Stimulated activated naive CD8-positive, alpha-beta T cell treated with anti-CD3 and anti-CD28 coated beads, Interleukin-15, amount 100 ng/mL, for 72 hours (primary cell): ENCODE data around the gene GTSF1L.
A peak's percentile ranks its signal among the peaks of the same experiment; 100 is the strongest.
"Not testable (repeated sequence)": the region's sequence is repeated elsewhere in the genome, so short reads cannot be mapped to it uniquely, and the experiment has no call there.

Experiments used
- ATAC-seq: fragments of 150-1000 bp; cut with Tn5 transposase; 2 replicates; pipeline ENCODE4 v1.10.0; 2021; ENCODE audit warnings: mild to moderate bottlenecking, moderate library complexity
- DNase-seq, 2 donors: peaks; one replicate each; pipeline ENCODE4 v3.0.0; 2021 to 2022
- H3K27ac Mint-ChIP-seq, 2 donors: one replicate each; pipeline ENCODE4 v1.8.0; 2022; ENCODE audit warnings: mild to moderate bottlenecking in 2 of 2, mixed read lengths in 2 of 2, moderate library complexity in 2 of 2
- H3K27me3 Mint-ChIP-seq: one replicate; pipeline ENCODE4 v1.8.0; 2022; ENCODE audit warnings: mixed read lengths
- H3K4me1 Mint-ChIP-seq: one replicate; pipeline ENCODE4 v1.8.0; 2022; ENCODE audit warnings: mild to moderate bottlenecking, mixed read lengths
- H3K4me3 Mint-ChIP-seq, 2 donors: one replicate each; pipeline ENCODE4 v1.8.0; 2022; ENCODE audit warnings: mild to moderate bottlenecking in 2 of 2, mixed read lengths in 2 of 2, moderate library complexity in 1 of 2
- H3K9me3 Mint-ChIP-seq, 2 donors: one replicate each; pipeline ENCODE4 v1.8.0; 2022; ENCODE audit warnings: mixed read lengths in 2 of 2

GTSF1L gene

GRCh38 chr20:43726811-43727338 is at the start of gene GTSF1L:
Gene GTSF1L, minus strand, starts transcription at chr20:43727002. Its CDS starts 308 bp downstream, at chr20:43726694.
- H3K27me3 Mint-ChIP-seq, result no peaks in the 10 kb centered on the region
- peaks cover 49% of the 10 kb centered on the region for H3K4me1 Mint-ChIP-seq
- DNase-seq (no peak), ATAC-seq (no peak)
- no peak within 1 kb of the TSS for H3K4me3 Mint-ChIP-seq
- peak within 1 kb of the TSS in 1 of 2 donors; percentile 43 for H3K27ac Mint-ChIP-seq
- peaks cover 13 to 15% of the 10 kb centered on the region in 2 donors for H3K9me3 Mint-ChIP-seq

GRCh38 chr20:43774754-43775153 is 48.0 kb upstream of the GTSF1L start:
- ATAC-seq, result no peak
- DNase-seq, result no peak
- H3K4me3 Mint-ChIP-seq, result no peak overlapping the region
- peaks cover 63% of the 10 kb centered on the region for H3K27me3 Mint-ChIP-seq
- H3K4me1 Mint-ChIP-seq, result peaks cover 6% of the 10 kb centered on the region
- H3K9me3 Mint-ChIP-seq, result peaks cover 13 to 18% of the 10 kb centered on the region in 2 donors
- H3K27ac Mint-ChIP-seq, result no peak overlapping the region

- Mint-ChIP-seq H3K4me1 (peaks cover 11% of the 10 kb centered on the region), H3K4me3 (no peak overlapping the region), H3K27ac (peak overlapping the region in 1 of 2 donors; percentile 66), H3K27me3 (peaks cover 84% of the 10 kb centered on the region), H3K9me3 (no peaks in the 10 kb centered on the region)
- no peak for ATAC-seq
- DNase-seq, result no peak
Observed at GRCh38 chr20:43771503-43772190, 44.8 kb upstream of the GTSF1L start.

- no peaks in the 10 kb centered on the region for H3K9me3 Mint-ChIP-seq
- no peak overlapping the region for H3K4me3 Mint-ChIP-seq
- no peak overlapping the region for H3K27ac Mint-ChIP-seq
- peaks cover 11% of the 10 kb centered on the region for H3K4me1 Mint-ChIP-seq
- ATAC-seq (no peak), DNase-seq (no peak)
- peaks cover 88% of the 10 kb centered on the region for H3K27me3 Mint-ChIP-seq
Observed at GRCh38 chr20:43770342-43770741, 43.5 kb upstream of the GTSF1L start.

- Mint-ChIP-seq H3K4me3 (no peak overlapping the region), H3K27ac (no peak overlapping the region)
- DNase-seq, result no peak
Observed at GRCh38 chr20:43767686-43768474, 41.1 kb upstream of the GTSF1L start.

GRCh38 chr20:43766917-43767316 is 40.1 kb upstream of the GTSF1L start:
- H3K4me1 Mint-ChIP-seq, result peaks cover 5% of the 10 kb centered on the region
- peaks cover 58% of the 10 kb centered on the region for H3K27me3 Mint-ChIP-seq
- ATAC-seq (no peak), DNase-seq (no peak)
- no peak overlapping the region for H3K27ac Mint-ChIP-seq
- no peaks in the 10 kb centered on the region for H3K9me3 Mint-ChIP-seq
- no peak overlapping the region for H3K4me3 Mint-ChIP-seq

More at GRCh38 chr20:43767686-43768474, 41.1 kb upstream of the GTSF1L start:
- Mint-ChIP-seq H3K9me3 (no peaks in the 10 kb centered on the region), H3K4me1 (peaks cover 7% of the 10 kb centered on the region), H3K27me3 (peaks cover 67% of the 10 kb centered on the region)
- no peak for ATAC-seq

GRCh38 chr20:43766385-43766784 is 39.6 kb upstream of the GTSF1L start:
- no peak overlapping the region for H3K4me3 Mint-ChIP-seq

GRCh38 chr20:43765916-43766315 is 39.1 kb upstream of the GTSF1L start:
- Mint-ChIP-seq H3K9me3 (no peaks in the 10 kb centered on the region), H3K4me3 (no peak overlapping the region), H3K4me1 (peaks cover 5% of the 10 kb centered on the region), H3K27ac (no peak overlapping the region), H3K27me3 (peaks cover 48% of the 10 kb centered on the region)
- DNase-seq, result no peak
- ATAC-seq, result no peak

More at GRCh38 chr20:43766385-43766784, 39.6 kb upstream of the GTSF1L start:
- ATAC-seq, result no peak
- DNase-seq, result no peak
- Mint-ChIP-seq H3K9me3 (no peaks in the 10 kb centered on the region), H3K27me3 (peaks cover 52% of the 10 kb centered on the region), H3K27ac (no peak overlapping the region), H3K4me1 (peaks cover 5% of the 10 kb centered on the region)

GRCh38 chr20:43762911-43763310 is 36.1 kb upstream of the GTSF1L start:
- Mint-ChIP-seq H3K27me3 (peaks cover 38% of the 10 kb centered on the region), H3K27ac (no peak overlapping the region), H3K4me1 (peaks cover 15% of the 10 kb centered on the region), H3K9me3 (peaks cover 0 to 7% of the 10 kb centered on the region in 2 donors), H3K4me3 (no peak overlapping the region)
- ATAC-seq (no peak), DNase-seq (no peak)

- H3K9me3 Mint-ChIP-seq, result peaks cover 0 to 7% of the 10 kb centered on the region in 2 donors
- DNase-seq, result no peak
- H3K27ac Mint-ChIP-seq, result peak overlapping the region; percentile 37 to 89
- peaks cover 10% of the 10 kb centered on the region for H3K4me1 Mint-ChIP-seq
- peaks cover 26% of the 10 kb centered on the region for H3K27me3 Mint-ChIP-seq
- ATAC-seq, result no peak
- H3K4me3 Mint-ChIP-seq, result no peak overlapping the region
Observed at GRCh38 chr20:43761386-43762340, 34.9 kb upstream of the GTSF1L start.

GRCh38 chr20:43757888-43758287 is 31.1 kb upstream of the GTSF1L start:
- Mint-ChIP-seq H3K4me1 (peaks cover 41% of the 10 kb centered on the region), H3K27me3 (peaks cover 19% of the 10 kb centered on the region), H3K9me3 (peaks cover 11 to 12% of the 10 kb centered on the region in 2 donors)
- not testable (repeated sequence) for H3K4me3 Mint-ChIP-seq, H3K27ac Mint-ChIP-seq, ATAC-seq, DNase-seq

- Mint-ChIP-seq H3K4me1 (peaks cover 61% of the 10 kb centered on the region), H3K4me3 (no peak overlapping the region), H3K27me3 (peaks cover 19% of the 10 kb centered on the region), H3K9me3 (peaks cover 15 to 16% of the 10 kb centered on the region in 2 donors), H3K27ac (peak overlapping the region in 1 of 2 donors; percentile 47)
- DNase-seq (no peak), ATAC-seq (no peak)
Observed at GRCh38 chr20:43755851-43756250, 29.0 kb upstream of the GTSF1L start.

- no peak overlapping the region for H3K4me3 Mint-ChIP-seq
- H3K27me3 Mint-ChIP-seq, result peaks cover 19% of the 10 kb centered on the region
- peaks cover 66% of the 10 kb centered on the region for H3K4me1 Mint-ChIP-seq
- DNase-seq (no peak), ATAC-seq (no peak)
- peaks cover 18 to 20% of the 10 kb centered on the region in 2 donors for H3K9me3 Mint-ChIP-seq
- H3K27ac Mint-ChIP-seq, result no peak overlapping the region
Observed at GRCh38 chr20:43755390-43755789, 28.6 kb upstream of the GTSF1L start.

- peaks cover 67% of the 10 kb centered on the region for H3K4me1 Mint-ChIP-seq
- peak overlapping the region; percentile 58 to 69 for H3K4me3 Mint-ChIP-seq
- peak overlapping the region; percentile 98 for H3K27ac Mint-ChIP-seq
- ATAC-seq, result peak; percentile 52
- DNase-seq, result peak; percentile 57 to 84
- H3K27me3 Mint-ChIP-seq, result peaks cover 7% of the 10 kb centered on the region
- peaks cover 11 to 20% of the 10 kb centered on the region in 2 donors for H3K9me3 Mint-ChIP-seq
Observed at GRCh38 chr20:43752561-43753301, 25.9 kb upstream of the GTSF1L start.
